EL (cell line): ENCODE measurements around the gene PPP4R3B.

Experiments used
- DNase-seq: peaks from one replicate; pipeline ENCODE4 v3.0.0-alpha.2; 2016

The PPP4R3B gene

DNA sequence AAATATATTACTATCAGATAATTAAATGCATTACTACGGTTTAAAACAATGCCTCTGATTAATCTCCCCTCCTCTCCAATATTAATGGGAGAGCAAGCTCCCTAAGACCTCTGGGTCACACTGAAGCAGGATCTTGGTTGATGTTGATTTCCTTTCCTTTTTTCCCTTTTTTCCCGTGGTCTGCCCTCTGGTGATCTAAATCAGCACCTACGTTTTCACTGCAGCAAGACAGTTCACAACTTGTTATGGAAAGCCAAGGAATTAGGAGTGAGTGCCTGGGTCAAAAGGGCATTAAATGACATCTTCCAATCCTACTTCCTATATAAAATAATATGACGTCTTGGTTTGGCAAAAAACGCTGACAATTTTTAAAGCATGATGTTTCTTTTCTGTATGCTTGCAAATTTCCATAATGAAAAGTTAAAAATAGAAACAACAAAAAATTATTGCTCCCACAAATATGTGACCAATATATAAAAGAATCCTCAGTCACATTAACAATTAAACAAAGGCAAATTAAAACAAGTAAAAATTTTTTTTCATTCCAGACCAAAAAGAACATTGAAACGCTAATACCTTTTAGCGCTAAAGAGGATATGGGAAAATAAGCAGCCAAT, 105.8 kb downstream of the PPP4R3B start:
- DNase-seq = peak; percentile 50

- no peak for DNase-seq
Observed at GRCh38 chr2:55502590-55503141, 114.8 kb downstream of the PPP4R3B start.

GRCh38 chr2:55500025-55500424, 117.4 kb downstream of the PPP4R3B start:
- peak; percentile 63 for DNase-seq

- no peak for DNase-seq
Observed at GRCh38 chr2:55498582-55498981, 118.8 kb downstream of the PPP4R3B start.
